Fibroblast of skin of scalp (primary cell): ENCODE results near the gene KIAA1671.

Source experiments
- DNase-seq: peaks from one replicate; pipeline ENCODE4 v3.0.0-alpha.2; 2013

Gene KIAA1671

DNA sequence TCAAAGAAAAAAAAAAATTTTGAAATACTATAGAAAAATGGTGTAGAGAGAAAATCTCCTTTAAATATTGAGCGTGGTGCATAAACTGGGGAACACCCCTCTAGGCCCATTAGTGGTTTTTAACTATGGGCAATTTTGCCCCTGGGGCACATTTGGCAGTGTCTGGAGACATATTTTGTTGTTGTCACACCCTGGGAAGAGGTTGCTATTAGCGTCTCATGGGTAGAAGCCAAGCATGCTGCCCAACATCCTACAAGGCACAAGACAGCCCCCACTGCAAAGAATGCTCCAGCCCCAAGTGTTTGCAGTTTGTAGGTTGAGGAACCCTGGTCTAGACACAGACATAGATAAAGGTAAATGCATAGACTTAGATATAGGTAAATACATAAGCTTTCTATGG lies 92.6 kb downstream of the KIAA1671 start:
- no peak for DNase-seq

DNA sequence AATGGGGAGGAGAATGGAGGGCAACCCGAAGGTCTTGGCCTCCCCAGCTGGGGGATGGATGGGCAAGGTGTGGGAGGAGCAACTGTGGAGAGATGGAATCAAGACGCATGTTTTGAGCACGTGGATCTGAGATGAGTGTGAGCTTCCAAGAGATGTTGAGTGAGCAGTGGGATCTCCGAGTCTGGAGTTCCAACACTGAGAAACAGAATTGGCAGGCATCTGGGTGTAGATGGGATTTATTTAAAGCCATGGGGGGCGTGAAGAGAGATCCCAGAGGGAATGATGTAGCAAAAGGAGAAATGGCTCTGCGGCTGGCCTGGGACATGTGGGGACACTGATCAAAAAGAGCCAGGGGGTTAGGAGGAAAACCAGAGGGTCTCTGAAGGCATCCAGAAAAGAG lies 95.6 kb downstream of the KIAA1671 start:
- DNase-seq: no peak

DNA sequence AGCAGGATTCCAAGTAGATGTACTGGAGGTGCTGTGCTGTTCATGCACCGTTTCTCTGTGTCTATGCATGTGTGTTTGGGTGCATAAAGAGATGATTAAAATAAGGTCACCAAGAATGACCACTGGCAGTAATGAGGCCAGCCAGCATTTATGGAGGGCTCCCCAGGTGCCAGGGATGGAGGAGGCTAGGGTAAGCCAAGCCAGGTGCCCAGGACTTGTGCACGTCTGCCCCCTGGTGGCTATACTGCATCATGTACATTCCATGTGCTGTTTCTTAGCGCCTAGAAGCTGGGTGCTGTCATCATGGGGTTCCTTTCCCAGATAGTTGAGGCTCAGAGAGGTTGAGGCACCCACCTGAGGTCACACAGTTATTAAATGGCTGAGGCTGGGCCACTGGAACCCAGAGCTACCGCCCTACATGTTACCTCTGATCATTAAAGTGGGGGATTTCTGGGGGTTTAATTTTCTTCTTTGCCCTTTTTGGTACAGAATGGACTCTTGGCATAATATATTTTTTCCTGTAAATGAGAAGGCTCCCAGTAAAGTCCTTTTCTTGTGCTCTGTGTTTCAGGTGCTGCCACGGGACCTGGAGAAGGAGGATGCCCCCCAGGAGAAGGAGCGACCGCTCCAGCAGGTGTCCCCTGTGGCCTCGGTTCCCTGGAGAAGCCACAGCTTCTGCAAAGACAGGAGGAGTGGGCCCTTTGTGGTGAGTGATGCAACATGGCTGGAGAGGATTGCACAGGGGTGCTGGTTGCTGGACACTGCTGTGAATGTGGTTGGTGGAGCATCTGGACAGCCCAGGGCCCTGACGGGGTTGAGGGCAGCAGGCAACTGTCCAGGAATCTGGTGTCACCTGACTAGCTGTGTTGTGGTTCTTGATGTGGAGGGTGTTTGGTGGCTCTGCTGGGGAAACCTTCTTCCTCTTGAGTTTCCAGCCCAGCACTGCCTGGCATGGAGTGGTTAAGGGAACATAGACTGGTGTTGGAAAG lies 96.4 kb downstream of the KIAA1671 start:
- DNase-seq: peak; percentile 42

DNA sequence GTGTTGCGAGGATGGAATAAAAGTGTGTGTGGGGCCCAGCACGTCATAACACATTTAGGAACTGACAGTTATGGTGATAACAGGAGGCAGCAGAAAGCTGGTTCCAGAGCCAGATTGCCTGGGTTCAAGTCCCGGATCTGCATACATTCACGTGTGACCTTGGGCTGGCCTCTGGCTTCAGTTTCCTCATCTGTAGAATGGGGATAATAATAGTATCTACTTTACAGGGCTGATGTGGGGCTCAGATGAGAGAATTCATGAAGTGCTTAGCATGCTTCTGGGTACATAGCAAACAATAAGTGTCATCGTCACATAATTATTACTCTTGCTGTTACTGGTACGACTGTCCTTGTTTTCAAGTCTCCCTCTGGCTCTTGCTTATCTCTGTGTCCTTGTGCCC lies 97.3 kb downstream of the KIAA1671 start:
- DNase-seq: no peak

DNA sequence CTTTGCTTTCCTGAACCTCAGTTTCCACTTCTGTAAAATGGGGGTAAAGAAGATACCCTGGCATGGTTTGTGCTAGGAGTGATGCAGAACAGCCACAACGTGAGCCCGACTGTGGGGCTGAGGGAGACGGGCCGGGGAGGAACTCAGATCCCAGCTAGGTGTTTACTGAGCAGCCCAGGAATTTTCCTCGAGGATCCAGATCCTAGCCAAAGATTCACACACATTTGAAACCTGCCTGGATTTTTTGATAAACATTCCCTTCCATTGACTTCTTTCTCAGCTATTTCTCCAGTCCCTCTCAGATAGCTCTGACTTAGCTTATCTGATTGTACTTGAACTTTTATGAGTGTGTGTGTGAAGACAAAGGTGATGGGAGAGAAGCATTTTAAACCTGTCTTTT lies 98.0 kb downstream of the KIAA1671 start:
- DNase-seq: no peak

DNA sequence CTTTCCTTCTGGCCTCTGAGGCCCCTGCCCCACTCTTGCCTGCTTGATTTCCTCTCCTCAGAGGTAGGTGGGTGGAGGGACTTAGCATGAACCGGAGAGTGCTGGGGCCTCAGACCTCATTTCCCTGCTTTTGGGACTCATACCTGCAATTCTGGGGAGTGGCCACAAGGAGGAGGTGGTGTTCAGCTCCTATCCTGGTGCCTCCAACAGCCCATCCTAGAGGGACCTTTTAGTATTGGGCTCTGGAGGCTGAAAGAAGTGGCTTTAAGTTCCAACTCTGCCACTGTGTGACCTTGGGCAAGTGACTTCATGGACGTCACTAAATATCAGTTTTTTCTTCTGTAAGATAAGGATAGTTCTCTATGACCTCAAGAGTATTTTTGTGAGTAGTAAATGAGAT lies 98.6 kb downstream of the KIAA1671 start:
- DNase-seq: no peak

DNA sequence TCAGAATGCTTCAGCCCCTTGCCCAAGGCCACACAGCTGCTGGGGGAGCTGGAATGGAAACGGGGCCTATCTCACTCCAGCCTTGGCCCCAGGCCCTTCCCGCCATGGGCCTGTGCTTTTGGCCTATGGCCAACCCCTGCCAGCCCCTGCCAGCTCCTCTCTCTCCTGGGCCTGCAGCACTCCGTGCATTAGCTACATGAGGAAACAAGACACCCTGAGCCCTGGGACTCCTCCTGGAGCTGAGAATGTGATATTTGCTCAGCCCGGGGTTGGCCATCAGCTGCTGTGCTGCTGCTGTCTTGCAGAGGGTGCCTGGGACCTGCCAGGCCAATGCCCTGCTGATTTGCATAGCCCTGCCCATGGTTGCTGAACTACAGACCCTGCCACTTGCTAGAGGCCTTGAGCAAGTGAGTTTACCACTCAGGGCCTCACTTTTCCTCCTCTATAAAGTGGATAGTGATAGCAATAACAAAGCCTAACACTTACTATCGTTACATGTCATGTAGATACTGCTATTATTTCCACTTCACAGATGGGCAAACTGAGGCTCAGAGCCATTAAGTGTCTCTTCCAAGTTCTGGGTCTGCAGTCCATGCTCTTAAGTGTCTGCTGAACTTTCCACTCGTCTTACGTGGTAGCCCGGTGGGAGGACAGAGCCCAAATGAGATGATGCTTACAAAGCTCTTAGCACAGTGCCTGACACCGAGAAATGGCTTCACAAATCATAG lies 99.6 kb downstream of the KIAA1671 start:
- DNase-seq: no peak

DNA sequence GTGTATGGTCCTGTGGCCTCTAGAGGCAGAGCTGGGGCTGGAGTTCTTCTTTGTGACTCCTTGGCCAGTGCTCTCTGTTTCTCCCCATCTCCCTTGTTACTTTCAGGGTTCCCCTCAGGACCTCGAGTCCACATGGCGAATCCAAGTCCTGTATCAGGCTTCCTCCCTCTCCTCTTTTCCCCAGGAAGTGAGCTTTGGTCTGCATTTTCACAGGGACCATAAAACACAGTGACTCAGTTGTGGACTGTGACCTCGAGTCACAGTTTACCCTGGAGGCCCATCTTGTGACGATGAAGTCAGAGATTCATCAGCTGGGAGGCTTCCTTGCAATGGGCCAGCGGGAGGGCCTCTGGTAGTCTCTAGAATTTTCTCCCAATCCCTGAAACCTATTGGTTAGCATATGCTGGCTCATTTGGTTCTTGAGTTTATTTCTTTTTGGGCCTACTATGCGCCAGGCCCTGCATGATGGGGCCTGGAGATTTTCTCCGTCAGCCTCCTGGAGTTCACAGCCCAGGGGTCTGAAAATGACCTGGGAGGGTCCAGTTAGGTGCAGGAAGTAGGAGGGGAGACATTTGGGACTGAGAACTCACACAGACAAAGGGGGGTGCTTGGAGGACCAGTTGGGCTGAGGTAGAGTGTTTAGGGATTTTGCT lies 100.8 kb downstream of the KIAA1671 start:
- no peak for DNase-seq

DNA sequence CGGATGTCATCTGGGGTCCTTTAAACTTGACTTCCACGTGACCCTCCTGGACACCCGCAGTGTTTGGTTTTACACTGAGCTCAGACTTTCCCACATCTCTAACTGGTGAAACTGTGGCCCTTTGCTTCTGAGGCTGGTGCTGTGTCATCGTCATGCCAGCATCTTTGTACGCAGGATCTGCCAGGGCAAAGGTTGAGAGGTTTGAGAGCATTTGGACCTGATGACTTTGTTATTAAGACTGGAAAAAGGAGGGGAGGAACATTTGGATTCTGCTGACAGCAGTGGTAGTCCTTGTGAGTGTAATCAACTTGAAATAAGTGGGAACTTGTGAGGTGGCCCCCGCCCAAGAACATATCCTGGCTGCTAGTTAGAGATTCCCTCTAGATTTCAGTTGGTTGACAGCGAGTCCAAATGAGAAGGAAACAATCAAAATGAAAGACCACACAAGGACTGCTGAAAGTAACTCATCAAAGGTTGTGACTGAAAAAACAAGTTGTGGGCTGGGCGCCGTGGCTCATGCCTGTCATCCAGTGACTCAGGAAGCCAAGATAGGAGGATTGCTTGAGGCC lies 102.5 kb downstream of the KIAA1671 start:
- DNase-seq: no peak

DNA sequence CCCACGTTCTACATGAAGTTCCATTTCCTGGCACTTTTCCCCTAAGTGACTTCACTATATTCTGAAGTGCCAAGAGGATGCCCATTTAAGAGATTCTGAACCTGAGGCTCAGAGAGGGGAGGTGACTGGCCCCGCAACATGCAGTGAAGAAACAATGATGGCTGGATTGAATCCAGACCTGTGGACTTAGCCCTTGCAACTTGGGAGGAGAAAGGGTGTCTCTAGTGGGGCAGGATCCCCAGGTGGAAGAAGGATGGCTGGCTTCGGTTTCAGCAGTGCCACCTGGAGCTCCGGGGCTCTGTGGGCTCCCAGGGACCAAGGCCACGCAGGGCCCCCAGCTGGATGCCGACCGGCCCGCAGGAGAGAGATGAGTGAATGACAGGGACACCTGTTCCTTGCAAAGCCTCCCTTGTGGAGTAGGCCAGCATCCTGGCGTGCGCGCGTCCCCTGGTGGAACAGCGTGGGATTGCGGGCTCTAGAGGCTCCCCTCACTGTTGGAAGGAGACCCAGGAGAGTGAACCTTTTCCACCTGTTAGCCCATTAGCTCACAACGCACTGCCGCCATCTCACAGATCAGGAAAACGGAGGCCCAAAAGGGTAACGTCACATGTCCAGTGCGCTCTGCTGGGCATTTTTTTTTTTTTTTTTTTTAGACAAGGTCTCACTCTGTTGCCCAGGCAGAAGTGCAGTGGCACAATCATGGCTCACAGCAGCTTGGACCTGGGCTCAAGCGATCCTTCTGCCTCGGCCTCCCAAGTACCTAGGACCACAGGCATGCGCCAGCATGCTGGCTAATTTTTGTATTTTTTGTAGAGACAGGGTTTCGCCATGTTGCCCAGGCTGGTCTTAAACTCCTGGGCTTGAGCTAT lies 104.7 kb downstream of the KIAA1671 start:
- DNase-seq: peak; percentile 10

DNA sequence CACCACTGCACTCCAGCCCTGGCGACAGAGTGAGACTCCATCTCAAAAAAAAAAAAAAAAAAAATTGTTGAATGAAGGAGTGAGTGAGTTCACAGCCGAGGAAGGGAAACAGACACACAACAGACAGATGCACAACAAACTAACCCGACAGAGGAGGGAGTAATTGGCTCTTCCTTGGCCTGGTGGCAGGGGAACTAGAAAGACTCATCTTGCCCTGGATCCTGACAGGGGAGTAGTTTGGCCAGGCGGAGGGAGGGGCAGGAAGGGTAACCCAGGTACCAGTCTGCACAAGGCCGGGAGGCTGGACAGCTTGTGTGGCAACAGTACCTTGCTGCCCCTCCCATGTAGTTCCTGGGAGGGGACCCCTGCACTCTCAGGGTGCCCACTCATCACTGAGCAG lies 106.9 kb downstream of the KIAA1671 start:
- DNase-seq: no peak

DNA sequence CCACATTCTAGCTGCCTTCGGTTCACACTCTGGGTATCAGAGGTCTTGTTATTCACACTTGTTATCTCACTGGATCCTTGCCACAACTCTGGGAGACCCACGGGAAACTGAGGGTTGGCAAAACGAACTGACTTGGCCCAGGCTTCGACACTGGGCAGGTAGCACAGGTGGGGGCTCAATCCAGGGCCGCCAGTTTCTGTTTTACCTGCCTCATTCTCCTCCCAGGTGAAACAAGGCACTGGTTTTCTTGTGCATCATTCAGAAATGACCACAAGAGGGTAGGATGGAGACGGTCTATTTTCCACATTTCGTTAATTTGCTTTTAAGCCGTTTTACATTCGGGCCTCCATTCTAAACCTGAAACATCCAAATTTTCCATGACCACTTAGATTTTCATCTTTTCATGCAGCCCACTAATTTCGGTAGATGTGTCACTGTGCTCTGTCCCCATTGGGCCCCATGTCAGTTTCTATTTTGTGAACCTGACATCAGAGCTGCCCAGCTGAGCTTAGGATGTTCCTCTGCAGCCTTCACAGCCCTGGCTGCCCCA lies 108.1 kb downstream of the KIAA1671 start:
- no peak for DNase-seq

DNA sequence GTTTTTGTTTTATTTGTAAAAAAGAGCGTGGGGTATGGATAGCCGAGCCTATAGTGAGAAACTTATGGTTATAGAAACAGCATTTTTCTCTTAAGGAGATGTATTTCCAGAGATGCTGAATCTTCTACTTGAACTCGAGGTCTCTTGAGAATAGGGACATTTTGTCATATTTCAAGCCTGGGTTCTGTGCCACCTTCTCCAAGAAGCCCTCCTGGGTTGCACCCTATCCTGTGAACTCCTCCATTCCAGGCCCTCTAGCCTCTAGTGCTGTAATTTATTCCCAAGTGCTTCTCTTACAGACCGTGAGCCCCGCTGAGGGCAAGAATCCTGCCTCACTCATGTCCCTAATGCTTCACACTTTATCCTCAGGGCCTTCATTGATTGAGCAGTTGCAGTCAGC lies 108.6 kb downstream of the KIAA1671 start:
- no peak for DNase-seq

DNA sequence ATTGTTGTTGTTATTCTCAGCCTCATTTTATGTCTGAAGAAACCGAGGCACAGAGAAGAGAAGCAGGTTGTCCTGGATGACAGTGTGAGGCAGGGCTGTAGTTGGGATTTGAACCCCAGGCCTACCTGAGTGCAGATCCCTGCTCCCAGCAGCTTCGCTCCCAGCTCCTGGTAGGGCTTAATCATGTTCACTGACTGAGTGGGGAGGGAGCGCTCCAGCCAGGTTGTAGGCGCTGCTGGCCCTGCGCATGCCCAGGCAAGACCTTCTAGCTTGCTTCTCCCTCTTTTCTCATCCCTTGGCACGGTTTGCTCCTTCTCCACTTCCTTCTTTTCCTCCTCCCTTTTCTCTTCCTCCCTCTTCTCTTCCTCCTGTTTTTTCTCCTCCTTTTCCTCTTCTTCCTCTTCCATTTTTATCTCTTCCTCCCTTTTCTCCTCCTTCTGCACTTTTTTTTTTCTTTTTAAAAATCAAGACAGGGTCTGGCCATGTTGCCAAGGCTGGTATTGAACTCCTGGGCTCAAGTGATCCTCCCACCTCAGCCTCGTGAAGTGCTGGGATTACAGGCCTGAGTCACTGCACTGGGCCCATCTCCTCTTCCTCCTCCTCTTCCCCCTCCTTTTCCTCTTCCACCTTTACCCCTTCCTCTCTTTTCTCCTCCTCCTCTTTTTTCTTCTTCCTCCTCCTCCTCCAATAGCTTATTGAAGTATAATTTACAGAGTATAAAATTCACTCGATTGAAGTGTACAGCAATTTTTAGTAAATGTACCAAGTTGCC lies 109.3 kb downstream of the KIAA1671 start:
- no peak for DNase-seq

DNA sequence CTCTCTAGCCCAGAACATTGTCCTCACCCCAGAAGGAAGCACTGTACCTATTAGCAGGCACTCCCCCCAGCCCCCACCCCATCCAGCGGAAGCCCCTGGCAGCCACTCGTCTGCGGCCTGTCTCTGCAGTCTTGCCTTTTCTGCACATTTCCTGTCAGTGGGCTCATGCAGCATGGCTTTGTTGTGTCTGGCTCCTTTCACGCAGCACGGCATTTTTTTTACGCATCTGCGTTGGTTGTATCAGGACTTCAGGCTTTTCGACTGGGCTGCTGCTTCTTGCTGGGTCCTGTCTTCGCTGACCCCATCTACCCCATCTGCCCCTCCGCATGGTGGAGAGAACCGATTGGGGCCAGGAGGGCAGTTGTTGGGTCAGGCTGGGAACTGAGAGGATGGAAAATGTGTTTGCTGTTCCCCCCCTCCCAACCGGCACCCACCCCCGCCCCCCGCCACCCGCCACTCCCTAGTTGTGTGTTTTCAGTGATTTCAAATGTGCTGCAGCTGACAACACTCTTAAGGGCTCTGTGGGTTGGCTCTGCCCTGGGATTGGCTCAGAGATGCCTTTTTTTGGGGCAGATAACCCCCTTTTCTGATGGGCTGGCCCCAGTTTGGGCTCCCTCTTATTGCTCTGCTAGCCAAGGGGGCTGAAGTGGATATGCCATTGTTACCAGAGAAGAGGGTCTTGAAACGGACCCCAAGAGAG lies 110.0 kb downstream of the KIAA1671 start:
- DNase-seq: no peak

DNA sequence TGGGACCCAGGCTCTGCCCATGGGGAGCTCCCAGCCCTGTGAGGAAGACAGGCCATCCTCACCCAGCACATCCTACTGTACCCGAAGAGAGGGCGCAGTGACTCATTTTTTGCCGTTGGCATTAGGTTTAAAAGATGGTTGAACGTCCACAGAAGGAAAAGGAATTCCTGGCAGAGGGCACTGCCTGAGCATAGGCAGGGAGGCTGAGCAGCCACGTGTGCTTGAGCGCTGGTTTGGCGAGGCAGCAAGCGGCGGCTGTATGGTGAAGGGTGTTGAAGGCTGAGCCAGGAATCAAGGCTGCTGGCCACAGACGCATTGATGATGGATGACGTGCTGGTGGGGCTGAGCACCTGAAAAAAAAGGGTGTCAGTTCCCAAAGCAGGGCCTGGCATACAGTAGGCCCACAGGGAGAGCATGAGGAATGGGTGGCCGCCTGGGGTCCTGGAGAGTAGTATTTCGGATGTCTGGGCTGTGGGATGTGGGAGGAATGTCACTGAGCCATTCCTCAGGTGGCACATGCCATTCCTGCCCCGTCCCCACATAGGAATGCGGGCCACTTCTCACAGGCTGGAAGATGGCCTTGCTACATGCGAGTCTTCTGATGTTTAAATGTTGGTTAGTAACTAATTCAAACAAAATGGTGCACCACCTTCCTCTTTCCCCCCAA lies 112.5 kb downstream of the KIAA1671 start:
- DNase-seq: no peak

DNA sequence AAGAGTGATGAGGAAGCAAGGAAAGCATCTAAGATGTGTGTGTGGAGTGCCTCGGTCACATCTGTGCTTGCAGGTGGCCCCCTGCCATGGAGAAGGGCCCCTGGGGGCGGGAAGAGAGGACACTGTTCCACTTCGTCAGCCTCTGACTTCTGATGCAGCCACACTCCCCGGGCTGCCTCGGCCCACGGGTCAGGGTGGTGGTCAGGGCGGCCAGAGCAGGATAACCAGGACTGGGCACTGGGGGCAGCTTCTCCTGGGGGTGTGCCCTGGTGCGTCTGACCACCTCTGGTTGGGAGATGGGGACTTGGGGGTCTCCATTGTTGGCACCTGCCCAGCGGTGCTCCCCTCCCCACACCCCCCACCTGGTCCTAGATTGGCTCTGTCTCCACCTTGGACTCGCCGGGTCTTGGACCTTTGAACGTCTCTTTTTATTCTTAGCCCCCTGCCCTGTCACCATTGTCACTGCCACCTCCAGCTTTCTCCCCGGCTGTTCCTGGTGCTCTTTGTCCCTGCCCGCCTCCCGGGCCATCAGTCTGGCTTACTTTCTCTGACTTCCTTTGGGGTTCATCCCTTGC lies 114.4 kb downstream of the KIAA1671 start:
- no peak for DNase-seq

DNA sequence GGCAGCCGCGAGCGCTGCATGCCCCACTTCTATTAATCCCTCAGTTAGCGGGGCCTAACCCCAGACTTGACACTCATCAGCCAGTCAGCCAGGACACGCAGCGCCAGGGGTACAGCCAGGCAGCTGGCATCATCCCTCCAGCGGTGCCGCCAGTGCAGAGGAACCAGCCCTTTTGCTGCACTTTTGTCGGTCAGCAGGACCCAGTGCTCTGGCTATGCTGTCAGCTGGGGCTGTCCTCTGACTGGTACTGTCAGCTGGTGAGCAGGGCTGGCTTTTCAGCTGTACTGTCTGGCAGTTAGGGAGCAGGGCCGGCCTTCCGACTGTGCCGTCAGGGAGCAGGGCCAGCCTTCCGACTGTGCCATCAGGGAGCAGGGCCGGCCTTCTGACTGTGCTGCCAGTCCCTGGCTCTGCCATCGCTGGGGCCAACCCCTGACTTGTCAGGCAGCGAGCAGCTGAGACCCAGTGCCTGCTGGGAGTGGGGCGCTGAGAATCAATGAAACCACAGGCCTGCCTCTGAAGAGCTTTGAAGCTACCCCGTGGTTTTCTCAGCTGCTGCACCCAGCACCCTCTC lies 115.4 kb downstream of the KIAA1671 start:
- DNase-seq: no peak

DNA sequence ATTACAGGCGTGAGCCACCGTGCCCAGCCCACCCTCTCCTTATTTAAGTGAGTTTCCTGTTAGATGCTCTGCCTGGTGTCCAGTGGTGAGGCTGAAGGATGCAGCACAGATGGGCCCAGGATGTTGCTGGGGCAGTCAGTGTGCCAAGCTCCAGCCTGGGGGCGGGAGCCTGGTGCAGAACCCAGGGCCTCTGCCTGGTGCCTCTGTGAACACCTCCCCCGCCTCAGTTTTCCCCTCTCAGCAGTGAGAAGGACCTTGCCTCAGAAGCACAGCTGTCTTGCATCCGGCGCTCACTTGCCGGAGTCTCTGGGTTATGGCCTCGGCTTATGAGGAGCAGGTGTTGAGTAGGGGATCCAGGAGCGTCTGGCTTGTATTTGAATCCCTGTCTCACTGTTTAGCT lies 116.2 kb downstream of the KIAA1671 start:
- DNase-seq: no peak
